ENCODE data around the gene ANAPC1.
"Not testable (repeated sequence)": the region's sequence is repeated elsewhere in the genome, so short reads cannot be mapped to it uniquely, and the experiment has no call there.

DNA sequence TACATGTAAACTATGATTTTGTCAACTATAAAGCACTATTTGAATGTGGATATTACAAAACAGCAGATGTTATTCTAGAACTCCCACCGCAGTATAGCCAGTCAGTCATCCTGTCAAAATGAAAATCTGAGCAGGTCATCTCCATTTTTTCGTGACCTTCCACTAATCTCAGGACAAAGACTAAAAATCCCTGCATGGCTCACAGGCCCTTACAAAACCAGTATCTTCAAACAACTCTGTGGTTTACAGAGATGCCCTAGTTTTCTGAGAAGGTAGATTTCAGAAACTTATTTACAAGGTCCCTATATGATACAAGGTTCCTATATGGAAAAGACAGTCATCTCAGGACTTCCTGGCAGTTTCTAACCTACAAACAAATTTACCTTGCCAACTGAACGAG is 49.8 kb downstream of the ANAPC1 start:
- TF ChIP-seq, protein P1, sequence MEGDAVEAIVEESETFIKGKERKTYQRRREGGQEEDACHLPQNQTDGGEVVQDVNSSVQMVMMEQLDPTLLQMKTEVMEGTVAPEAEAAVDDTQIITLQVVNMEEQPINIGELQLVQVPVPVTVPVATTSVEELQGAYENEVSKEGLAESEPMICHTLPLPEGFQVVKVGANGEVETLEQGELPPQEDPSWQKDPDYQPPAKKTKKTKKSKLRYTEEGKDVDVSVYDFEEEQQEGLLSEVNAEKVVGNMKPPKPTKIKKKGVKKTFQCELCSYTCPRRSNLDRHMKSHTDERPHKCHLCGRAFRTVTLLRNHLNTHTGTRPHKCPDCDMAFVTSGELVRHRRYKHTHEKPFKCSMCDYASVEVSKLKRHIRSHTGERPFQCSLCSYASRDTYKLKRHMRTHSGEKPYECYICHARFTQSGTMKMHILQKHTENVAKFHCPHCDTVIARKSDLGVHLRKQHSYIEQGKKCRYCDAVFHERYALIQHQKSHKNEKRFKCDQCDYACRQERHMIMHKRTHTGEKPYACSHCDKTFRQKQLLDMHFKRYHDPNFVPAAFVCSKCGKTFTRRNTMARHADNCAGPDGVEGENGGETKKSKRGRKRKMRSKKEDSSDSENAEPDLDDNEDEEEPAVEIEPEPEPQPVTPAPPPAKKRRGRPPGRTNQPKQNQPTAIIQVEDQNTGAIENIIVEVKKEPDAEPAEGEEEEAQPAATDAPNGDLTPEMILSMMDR (IDR thresholded peaks at IDR 0.05; ENCODE audit: low read length): not testable (repeated sequence)
- TF ChIP-seq EZH2phosphoT487 (IDR thresholded peaks at IDR 0.05; ENCODE audit: low read length): not testable (repeated sequence)

Data from MM.1S (cell line).